Measurements from ENCODE around the gene SYNJ2. TPM values are rescaled to one million over a fixed set of nuclear protein-coding genes. Genes with fewer than 3 reads are reported as not detected.
A peak's percentile ranks its signal among the peaks of the same experiment; 100 is the strongest.

SYNJ2 gene
- total RNA-seq, 1 experiment from 2014 or later: 29.1 TPM

- Mint-ChIP-seq H3K9me3 (ENCODE audit: low read depth, unreplicated experiment) (no peaks in the 10 kb centered on the region), H3K27ac (ENCODE audit: unreplicated experiment) (no peak overlapping the region), H3K36me3 (ENCODE audit: insufficient read depth, unreplicated experiment) (peaks cover 32% of the 10 kb centered on the region), H3K27me3 (ENCODE audit: unreplicated experiment) (no peaks in the 10 kb centered on the region), H3K4me1 (ENCODE audit: low read depth, unreplicated experiment) (peaks cover 58% of the 10 kb centered on the region), H3K4me3 (ENCODE audit: low read depth, unreplicated experiment) (no peak overlapping the region)
- intact Hi-C loops (cut with micrococcal nuclease; ENCODE audit: unreplicated experiment): no loop called here
- no TSS peak for BruUV-seq (replicated peaks)
- no peak for DNase-seq
- CTCF ChIA-PET: interaction anchor here (0.7 kb wide), 1 partner anchor 40 kb away, joined by 3 read pairs; no protein-coding TSS in a partner anchor
- no peak for TF ChIP-seq CTCF (IDR thresholded peaks at IDR 0.05; ENCODE audit: unreplicated experiment)
These were observed 50.7 kb downstream of the SYNJ2 start for GRCh38 chr6:158032354-158032733.

- Mint-ChIP-seq H3K27ac (ENCODE audit: unreplicated experiment) (no peak overlapping the region), H3K4me1 (ENCODE audit: low read depth, unreplicated experiment) (peaks cover 50% of the 10 kb centered on the region)
- intact Hi-C loops (cut with micrococcal nuclease; ENCODE audit: unreplicated experiment): no loop called here
These were observed 51.6 kb downstream of the SYNJ2 start for GRCh38 chr6:158033077-158033750.

GRCh38 chr6:158033751-158034702 is 52.4 kb downstream of the SYNJ2 start:
- BruUV-seq (replicated peaks): no TSS peak
- Mint-ChIP-seq H3K36me3 (ENCODE audit: insufficient read depth, unreplicated experiment) (peaks cover 29% of the 10 kb centered on the region), H3K27me3 (ENCODE audit: unreplicated experiment) (no peaks in the 10 kb centered on the region), H3K4me1 (ENCODE audit: low read depth, unreplicated experiment) (peaks cover 57% of the 10 kb centered on the region), H3K4me3 (ENCODE audit: low read depth, unreplicated experiment) (peak overlapping the region; percentile 29), H3K27ac (ENCODE audit: unreplicated experiment) (peak overlapping the region; percentile 50), H3K9me3 (ENCODE audit: low read depth, unreplicated experiment) (no peaks in the 10 kb centered on the region)
- intact Hi-C loops (cut with micrococcal nuclease; ENCODE audit: unreplicated experiment): loop anchor here (2.0 kb wide), 1 partner anchor 47 kb away; no protein-coding TSS in a partner anchor
- CTCF ChIA-PET: interaction anchor here (1.5 kb wide), 1 partner anchor 51 kb away, joined by 5 read pairs; no protein-coding TSS in a partner anchor
- DNase-seq: peak; percentile 76
- TF ChIP-seq CTCF (IDR thresholded peaks at IDR 0.05; ENCODE audit: unreplicated experiment): no peak

More at GRCh38 chr6:158033077-158033750, 51.6 kb downstream of the SYNJ2 start:
- no peak overlapping the region for H3K4me3 Mint-ChIP-seq (ENCODE audit: low read depth, unreplicated experiment)
- H3K36me3 Mint-ChIP-seq (ENCODE audit: insufficient read depth, unreplicated experiment): peaks cover 24% of the 10 kb centered on the region
- TF ChIP-seq CTCF (IDR thresholded peaks at IDR 0.05; ENCODE audit: unreplicated experiment): no peak
- no peak for DNase-seq
- CTCF ChIA-PET: interaction anchor here (1.5 kb wide), 1 partner anchor 50 kb away, joined by 5 read pairs; no protein-coding TSS in a partner anchor
- H3K27me3 Mint-ChIP-seq (ENCODE audit: unreplicated experiment): no peaks in the 10 kb centered on the region
- BruUV-seq (replicated peaks): no TSS peak
- no peaks in the 10 kb centered on the region for H3K9me3 Mint-ChIP-seq (ENCODE audit: low read depth, unreplicated experiment)

GRCh38 chr6:158036261-158036660 is 54.6 kb downstream of the SYNJ2 start:
- Mint-ChIP-seq H3K4me1 (ENCODE audit: low read depth, unreplicated experiment) (peaks cover 74% of the 10 kb centered on the region), H3K9me3 (ENCODE audit: low read depth, unreplicated experiment) (no peaks in the 10 kb centered on the region), H3K27me3 (ENCODE audit: unreplicated experiment) (no peaks in the 10 kb centered on the region), H3K36me3 (ENCODE audit: insufficient read depth, unreplicated experiment) (peaks cover 38% of the 10 kb centered on the region), H3K27ac (ENCODE audit: unreplicated experiment) (no peak overlapping the region), H3K4me3 (ENCODE audit: low read depth, unreplicated experiment) (no peak overlapping the region)
- intact Hi-C loops (cut with micrococcal nuclease; ENCODE audit: unreplicated experiment): no loop called here
- TF ChIP-seq CTCF (IDR thresholded peaks at IDR 0.05; ENCODE audit: unreplicated experiment): no peak
- no peak for DNase-seq
- no TSS peak for BruUV-seq (replicated peaks)
- CTCF ChIA-PET: interaction anchor here (0.7 kb wide), 1 partner anchor 46 kb away, joined by 3 read pairs; no protein-coding TSS in a partner anchor

Data from Calu3 (cell line).